DMS 273 (cell line): Measurements from ENCODE around the gene CCSER1.
"Not testable (repeated sequence)": the region's sequence is repeated elsewhere in the genome, so short reads cannot be mapped to it uniquely, and the experiment has no call there.

ENCODE experiments used
- DNase-seq: peaks from one replicate; lab custom pipeline; 2025; ENCODE audit not compliant: unreplicated experiment; lab: John Stamatoyannopoulos, UW

Gene CCSER1

DNA sequence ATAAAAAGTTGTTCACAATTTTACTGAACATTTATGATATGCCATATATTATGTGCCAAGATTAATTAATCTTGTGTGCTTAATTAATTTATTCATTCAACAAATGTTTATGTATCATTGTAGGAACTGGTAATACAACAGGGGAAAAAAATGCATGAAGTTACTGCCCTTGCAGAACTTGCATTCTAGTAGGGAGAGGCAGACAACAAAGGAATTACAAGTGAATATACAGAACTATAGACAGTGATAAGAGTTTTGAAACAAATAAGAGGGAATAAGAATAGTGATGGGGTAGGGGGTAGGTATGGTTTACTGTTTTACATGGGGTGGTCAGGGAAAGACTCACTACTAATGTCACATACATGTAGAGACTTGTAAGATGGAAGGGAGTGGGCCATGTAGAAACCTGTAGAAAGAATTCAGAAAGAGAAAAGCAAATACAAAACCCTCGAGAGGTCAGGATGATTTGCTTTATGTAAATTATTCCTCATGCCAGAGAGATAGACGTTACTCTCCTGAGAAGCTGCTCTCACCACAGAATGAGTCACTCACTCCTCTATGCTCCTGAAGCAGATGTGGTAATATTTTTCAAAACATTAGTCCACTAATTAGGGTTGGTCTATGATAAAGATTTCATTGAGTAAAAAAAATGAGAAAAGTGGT is 1321.6 kb downstream of the CCSER1 start:
- peak; percentile 5 for DNase-seq

DNA sequence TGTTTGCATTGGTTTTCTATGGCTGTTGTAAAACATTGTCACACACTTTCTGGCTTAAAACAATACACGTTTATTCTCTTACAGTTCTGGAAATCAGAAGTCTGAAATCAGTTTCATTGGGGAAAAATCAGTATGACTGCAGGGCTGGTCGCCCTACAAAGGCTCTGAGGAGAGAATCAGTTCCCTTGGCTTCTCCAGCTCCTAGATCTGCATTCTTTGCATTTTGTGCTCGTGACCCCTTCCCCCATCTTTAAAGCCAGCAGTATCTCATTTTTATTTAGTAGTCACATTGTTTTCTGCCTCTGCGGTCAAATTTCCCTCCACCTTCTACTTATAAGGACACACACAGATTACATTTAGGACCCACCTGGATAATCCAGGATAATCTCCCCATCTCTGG is 1326.9 kb downstream of the CCSER1 start:
- no peak for DNase-seq

DNA sequence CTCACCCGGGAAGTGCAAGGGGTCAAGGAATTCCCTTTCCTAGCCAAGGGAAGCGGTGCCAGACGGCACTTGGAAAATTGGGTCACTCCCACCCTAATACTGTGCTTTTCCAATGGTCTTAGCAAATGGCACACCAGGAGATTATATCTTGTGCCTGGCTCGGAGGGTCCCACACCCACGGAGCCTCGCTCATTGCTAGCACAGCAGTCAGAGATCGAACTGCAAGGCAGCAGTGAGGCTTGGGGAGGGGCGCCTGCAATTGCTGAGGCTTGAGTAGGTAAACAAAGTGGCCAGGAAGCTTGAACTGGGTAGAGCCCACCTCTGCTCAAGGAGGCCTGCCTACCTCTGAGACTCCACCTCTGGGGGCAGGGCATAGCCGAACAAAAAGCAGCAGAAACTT is 1335.4 kb downstream of the CCSER1 start:
- not testable (repeated sequence) for DNase-seq

DNA sequence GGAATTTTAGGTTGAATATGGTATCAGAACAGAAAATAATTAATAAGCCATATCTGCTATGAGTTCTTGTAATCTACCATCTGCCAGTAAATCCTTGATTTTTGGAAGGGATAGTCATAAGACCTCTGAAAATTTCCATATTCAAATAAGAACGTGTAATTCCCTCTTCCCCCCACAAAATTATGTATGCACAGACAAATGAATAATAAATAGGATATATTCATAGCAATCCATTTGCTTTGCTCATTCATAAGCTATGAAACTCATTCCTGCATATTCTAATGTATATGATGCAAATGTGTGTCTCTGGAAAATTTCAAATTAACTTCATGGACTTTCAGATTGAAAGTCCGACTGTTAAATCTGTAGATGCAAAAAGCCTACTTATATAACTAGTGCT is 1343.5 kb downstream of the CCSER1 start:
- no peak for DNase-seq

DNA sequence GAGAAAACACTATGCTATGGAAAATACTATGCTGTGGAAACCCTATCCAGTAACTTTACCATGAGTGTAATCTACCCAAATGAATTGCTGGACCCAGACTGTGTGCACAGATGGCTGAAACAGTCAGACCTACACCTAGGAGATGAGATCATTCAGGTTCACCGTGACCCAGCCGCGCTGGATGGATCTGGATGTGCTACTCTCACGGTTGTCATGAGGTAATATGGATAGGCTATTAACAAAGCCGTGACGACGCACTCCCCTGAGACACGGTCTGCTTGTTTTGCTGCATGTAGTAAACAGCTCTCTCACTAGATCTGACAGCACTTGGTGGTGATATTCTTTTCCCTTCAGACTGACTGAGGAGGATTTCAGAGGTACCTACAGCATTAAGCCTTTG is 1344.1 kb downstream of the CCSER1 start:
- DNase-seq: peak; percentile 15

DNA sequence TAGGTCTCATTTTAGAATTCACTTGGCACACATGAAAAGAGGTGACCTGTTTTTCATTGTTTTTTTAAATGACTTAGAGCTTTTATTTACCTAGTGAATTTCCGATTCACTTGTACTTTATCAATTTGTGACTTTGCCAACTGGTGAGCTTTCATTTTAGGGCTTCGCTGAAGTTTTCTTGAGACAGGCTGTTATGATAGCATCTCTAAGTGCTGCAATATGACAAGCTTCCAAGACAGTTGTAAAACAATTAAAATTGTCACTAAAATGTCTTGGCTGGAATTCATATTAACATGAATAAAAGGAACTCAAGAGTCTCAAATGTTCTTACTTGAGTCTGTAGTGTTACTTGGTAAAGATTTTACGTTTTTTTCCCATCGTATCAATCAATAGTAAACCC is 1344.9 kb downstream of the CCSER1 start:
- DNase-seq: no peak

DNA sequence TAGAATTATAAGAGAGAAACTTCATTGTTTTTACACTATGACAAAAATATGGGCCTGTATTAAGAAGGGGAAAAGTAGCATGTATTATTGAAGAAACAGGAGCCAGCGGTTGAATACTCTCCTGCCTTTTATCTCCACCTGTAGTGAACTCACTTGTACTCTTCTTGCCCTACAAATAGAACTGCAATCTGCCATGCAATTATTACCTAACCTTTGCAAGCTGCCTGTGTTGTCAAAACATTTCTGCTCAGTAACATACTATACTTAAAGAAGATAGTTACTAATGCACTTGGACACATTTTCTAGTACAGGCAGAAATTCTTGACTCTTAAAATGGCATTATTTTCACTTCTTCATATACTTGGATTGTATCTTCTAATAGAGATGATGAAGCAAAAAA is 1358.2 kb downstream of the CCSER1 start:
- DNase-seq: peak; percentile 6

DNA sequence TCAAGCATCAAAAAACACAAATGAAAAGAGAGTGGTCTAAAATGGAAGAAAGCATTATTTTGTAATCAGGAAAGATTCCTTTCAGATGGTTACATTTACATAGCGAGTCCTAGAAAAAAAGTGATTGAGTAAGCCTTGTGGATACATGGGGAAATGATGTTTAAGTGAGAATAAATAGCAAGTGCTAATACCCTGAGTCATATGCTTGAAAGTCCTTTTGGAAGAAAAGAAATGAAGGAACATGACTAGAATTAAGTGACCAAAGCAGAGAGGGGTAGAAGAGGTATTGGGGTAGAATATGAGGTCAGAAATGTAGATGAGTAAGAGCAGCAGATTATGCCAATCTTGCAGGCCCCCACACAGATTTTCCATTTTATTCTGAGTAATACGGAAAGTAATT is 1361.8 kb downstream of the CCSER1 start:
- DNase-seq: no peak

DNA sequence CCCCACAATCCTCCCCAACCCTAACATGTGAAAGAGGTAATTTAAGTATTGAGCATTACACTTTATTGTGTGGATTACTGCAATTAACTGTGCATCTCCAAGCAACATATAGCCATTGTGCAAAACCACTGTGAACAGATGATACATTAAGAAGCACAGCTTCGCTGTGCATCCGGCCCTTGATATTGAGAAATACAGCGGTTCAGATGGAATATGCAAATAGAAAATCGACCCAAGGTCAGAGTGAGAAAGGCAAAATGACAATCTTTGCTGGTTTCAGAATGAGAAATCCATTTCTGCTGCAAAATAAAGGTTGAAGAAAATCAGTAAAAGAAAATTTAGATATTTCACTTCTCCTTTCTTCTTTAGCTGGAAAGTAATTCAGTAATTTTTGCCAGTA is 1370.7 kb downstream of the CCSER1 start:
- peak; percentile 13 for DNase-seq

DNA sequence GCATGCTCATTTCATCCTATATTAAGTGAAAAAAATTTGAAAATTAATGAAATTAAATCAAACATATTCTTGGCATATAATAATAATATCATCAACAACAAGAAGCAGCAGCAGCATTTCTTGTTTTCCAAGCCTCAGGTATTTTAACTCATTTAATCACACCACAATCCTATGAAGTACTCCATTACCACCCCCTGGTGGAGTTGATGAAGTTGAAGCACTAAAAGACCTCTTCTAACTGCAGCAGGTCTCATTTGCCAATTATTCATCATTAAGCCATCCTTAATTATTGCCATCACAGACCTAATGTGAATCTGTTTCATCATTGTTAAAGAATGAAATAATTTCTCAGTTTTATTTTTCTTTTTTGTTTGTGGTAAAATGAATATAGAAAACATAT is 1375.2 kb downstream of the CCSER1 start:
- DNase-seq: peak; percentile 40

DNA sequence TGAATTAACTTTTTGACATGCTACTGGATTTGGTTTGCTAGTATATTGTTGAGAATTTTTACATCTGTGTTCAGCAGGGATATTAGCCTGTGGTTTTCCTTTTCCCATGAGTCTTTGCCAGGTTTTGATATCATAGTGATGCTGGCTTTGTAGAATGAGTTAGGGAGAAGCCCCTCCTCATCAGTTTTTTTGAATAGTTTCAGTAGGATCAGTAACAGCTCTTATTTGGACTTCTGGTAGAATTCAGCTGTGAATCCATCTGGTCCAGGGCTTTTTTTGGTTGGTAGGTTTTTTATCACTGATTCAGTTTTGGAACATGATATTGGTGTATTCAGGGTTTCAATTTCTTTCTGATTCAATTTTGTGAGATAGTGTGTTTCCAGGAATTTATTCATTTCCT is 1386.1 kb downstream of the CCSER1 start:
- DNase-seq: no peak

DNA sequence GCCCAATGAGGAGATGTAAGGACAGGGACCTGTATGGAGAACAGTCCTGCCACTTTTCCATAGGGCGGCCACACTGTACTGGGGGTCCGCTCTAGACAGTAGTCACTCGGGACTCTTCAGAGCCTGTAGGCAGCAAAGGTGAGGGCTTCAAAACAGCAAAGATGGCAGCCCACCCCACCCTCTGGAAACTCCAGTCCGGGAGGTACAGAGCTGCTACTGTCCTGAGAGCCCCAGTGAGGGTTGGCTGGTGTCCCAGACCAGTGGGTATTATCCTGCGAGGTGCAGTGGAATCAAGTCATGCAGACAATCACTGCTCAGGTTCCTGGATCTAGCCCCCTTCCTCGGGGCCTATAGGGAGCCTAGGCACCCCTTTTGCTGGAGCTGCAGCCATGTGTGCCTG is 1392.0 kb downstream of the CCSER1 start:
- DNase-seq: no peak

DNA sequence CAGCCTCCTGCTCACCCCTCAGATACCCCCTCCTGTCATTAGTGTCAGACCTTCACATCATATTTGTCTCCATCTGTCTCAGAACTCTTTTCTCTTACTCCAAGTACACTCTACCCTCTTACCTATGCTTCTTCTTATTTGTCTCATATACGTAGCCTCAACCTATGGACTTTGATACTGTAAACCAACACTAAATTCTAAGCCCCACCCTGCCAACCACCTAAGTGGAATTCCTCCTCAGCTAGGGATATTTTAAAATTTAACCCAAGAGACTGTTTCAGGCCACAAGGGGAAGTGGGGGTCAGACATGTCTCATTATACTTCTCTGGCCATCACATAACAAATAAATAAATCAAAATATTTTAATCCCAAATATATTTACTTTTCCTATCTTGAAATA is 1398.4 kb downstream of the CCSER1 start:
- DNase-seq: no peak

DNA sequence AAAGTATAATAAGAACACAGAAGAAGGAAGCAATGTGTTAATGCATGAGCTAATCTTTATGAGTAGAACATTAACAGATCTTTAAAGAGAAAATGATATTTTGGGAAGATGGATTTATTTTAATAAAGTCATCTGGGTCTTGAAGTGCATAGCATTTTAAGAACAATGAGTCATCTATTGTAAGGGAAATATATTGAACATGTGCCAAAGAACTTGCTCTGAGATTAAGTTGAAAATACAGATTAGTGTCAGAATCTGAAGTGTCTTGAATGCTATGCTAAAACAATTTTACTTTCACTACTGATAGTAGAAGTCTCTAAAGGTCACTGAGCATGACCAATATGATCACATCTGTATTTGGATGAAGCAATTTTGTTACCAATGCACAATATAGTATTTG is 1399.9 kb downstream of the CCSER1 start:
- no peak for DNase-seq

DNA sequence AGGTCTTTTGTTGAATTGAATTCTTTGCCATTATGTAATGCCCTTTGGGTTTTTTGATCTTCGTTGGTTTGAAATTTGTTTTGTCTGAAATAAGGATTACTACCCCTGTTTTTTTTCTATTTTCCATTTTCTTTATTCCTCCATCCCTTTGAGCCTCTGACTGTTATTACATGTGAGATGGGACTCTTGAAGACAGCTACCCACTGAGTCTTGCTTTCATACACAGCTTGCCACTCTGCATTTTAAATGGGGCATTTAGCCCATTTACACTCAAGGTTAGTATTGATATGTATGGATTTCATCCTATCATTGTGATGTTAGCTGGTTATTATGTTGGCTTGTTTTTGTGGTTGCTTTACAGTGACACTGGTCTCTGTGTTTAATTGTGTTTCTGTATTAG is 1440.4 kb downstream of the CCSER1 start:
- no peak for DNase-seq

DNA sequence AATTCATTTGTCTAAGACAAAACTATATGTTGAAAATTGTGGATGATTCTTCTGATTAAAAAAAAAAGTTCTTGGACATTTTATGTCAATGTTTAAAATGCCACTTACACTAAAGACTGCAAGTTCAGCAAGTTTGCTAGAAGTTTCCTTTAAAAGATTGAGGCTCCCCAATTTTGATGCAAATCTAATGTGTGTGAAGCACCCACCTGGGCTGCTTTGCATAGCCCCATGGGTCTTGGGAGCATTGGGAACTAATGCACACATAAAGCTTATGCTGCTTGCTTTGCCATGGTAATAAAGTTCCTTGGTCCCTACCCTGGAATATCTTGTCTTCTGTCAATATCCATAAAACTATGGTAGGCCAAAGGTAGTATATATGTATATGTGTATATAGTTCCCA is 1450.7 kb downstream of the CCSER1 start:
- DNase-seq: no peak

DNA sequence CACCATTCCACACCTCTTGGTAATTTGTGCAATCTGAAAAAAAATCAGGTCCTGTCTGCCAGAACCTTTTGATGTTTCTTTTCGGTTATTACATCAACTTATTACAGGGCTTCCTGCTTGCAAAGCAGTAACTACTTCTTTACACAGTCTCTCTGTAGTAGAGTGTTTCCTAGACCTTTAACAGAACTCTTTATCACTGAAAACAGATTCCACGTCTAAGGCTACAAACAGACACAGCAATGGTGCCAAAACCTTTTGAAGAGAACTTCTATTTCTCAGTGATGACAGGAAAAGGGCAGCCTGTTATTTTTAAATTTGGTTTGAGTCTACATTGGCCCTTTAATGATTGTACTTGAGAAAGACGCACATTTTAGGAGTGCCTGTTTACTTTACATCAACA is 1463.1 kb downstream of the CCSER1 start:
- DNase-seq: no peak

DNA sequence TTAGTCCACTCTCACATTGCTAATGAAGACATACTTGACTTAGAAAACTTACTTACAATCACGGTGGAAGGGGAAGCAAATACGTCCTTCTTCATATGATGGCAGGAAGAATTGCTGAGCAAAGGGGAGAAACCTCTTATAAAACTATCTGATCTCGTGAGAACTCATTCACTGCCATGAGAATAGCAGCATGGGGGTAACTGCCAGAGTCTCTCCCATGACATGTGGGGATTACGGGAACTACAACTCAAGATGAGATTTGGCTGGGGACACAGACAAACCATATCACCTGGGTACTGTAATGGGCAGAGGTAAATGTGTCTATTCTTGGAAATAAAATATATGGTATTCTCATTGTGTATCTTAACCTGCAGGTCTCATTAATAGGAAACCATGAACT is 1464.9 kb downstream of the CCSER1 start:
- no peak for DNase-seq

DNA sequence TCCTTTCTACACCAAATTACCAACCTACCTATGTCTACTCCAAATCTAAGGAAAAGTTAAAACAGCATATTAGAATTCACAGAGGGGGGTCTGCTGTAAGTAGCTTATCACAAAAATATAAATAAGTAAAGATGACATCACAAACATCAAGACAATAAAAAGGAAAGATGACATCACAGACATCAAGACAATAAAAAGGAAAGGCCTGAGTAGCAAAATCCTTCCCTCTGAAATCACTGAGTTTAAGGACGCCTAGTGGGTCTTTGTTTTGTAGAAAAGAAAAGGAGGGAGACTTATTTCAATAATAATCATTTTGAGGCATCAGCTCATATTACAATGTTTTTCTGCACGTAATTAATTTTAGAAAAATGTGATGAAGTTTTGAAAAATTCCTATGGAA is 1469.5 kb downstream of the CCSER1 start:
- DNase-seq: no peak

DNA sequence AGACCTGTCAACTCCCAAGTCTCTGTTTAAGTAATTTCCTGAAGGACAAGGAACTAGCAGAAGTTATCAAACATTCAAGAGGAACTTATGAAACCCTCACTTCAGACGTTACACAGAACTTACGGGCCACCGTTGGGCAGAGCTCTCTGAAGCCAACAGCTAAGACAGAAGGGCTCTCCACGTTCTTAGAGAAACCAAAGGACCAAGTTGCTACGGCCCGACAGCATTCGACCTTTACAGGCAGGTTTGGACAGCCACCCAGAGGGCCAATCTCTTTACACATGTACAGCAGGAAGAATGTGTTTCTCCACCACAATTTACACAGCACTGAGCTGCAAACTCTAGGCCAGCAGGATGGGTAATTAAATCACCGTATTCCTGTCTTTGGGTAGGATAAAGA is 1471.5 kb downstream of the CCSER1 start:
- no peak for DNase-seq

DNA sequence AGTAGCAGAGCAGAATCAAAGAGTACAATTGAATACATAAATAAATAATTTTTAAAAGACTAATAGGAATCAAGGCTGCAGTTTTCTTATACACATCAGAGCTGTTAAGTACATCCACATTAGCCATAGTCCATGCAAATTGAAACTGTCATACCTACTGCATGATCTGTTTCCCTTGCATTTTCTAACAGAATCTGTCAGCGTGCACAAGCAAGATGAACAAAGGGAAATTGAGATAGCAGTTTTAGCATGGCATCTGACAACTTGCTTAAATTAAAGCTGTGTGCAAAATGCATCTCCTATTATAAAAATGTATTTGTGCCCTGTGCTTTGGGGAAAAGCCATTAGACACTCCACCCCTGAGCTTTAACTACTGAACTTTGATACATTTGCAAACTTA is 1473.1 kb downstream of the CCSER1 start:
- no peak for DNase-seq

DNA sequence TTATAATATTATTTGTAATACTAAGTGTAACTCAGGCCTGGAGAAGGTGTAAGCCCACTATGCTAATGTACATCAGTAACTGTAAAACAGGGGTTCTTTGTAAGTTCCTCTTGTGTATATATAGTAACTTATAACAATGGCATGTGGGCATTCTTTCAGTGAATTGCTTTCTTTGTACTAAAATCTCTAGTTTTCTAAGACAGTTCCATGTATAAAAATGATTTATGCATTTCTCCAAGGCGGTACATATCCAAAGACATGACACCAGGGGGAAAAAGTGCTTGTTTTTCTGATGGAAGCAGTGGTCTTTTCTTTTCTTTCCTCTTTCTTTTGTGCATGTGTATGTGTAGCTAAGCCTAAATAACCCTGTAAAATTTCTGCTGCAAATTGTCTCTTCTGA is 1474.2 kb downstream of the CCSER1 start:
- no peak for DNase-seq

DNA sequence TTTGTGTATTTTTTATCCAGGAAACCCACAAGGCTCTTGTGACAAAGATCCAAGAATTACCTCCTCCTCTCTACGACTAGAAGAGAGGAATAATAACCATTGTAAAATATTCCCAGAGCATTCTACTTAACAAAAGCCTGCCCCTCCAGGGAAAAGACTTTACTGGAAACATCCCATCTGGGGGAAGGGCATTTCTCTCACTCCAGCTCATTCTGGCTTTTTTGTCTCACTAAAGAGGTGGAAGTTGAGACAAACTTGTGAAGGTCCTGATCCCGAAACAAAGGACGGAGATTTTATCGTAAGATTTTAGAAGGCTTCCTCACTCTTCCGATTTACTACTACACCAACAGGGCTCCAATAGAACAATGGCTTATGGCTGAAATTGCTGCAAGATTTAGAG is 1484.6 kb downstream of the CCSER1 start:
- no peak for DNase-seq

DNA sequence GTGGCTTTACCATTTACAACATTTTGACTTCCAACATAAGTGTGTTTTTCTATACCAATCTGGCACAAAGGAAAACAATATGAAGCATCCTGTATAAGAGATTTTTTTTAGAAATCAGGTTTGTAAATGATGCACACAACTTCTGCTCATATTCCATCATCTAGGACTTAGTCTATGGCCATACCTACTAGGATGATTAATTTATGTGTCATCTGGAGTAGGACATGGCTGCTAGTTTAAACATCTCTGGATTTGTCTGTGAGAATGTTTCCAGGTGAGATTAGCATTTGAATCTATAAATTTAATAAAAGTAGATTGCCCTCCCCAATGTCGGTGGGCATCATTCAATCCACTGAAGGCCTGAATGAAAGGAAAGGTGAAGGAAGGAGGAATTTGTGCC is 1493.8 kb downstream of the CCSER1 start:
- no peak for DNase-seq
